Small intestine (tissue), 7 donors: ENCODE data around the gene C1QTNF8. TPM values are rescaled to one million over a fixed set of nuclear protein-coding genes. Genes with fewer than 3 reads are reported as not detected.

Experiments
- DNase-seq, 2 donors: peaks; one replicate each; pipeline versions ENCODE4 v3.0.0 to v3.0.0-alpha.2; 2013
- FAIRE-seq: peaks from 2 replicates; lab custom pipeline; 2012; peaks lifted over from hg19 to GRCh38; lab: Jason Lieb, UNC
- H3K27ac ChIP-seq, 3 donors: one replicate each; pipeline ENCODE4 v1.5.1; 2013; ENCODE audit warnings: low read length in 2 of 3, mild to moderate bottlenecking in 2 of 3, control low read depth in 1 of 3, inconsistent platforms in 1 of 3, low read depth in 1 of 3, moderate library complexity in 1 of 3
- H3K27me3 ChIP-seq, 3 donors: one replicate each; pipeline ENCODE4 v1.6.1; 2013; ENCODE audit warnings: low read length in 3 of 3, inconsistent platforms in 1 of 3; ENCODE audit not compliant: control insufficient read depth in 3 of 3, insufficient read depth in 3 of 3
- H3K36me3 ChIP-seq, 3 donors: one replicate each; pipeline ENCODE4 v1.6.1; 2013; ENCODE audit warnings: low read length in 3 of 3, inconsistent platforms in 1 of 3, low read depth in 1 of 3, mild to moderate bottlenecking in 1 of 3, moderate library complexity in 1 of 3; ENCODE audit not compliant: control insufficient read depth in 3 of 3, insufficient read depth in 2 of 3
- H3K4me1 ChIP-seq, 3 donors: one replicate each; pipeline ENCODE4 v1.6.1; 2013; ENCODE audit warnings: low read length in 2 of 3, inconsistent platforms in 1 of 3, low read depth in 1 of 3, mild to moderate bottlenecking in 1 of 3, moderate library complexity in 1 of 3; ENCODE audit not compliant: control insufficient read depth in 3 of 3, insufficient read depth in 2 of 3
- H3K4me3 ChIP-seq, 3 donors: one replicate each; pipeline ENCODE4 v1.5.1; 2013; ENCODE audit warnings: low read length in 3 of 3, control low read depth in 1 of 3, inconsistent platforms in 1 of 3, low read depth in 1 of 3, mild to moderate bottlenecking in 1 of 3, moderate library complexity in 1 of 3
- H3K9me3 ChIP-seq, 2 donors: one replicate each; pipeline ENCODE4 v1.6.1; 2013; ENCODE audit warnings: low read depth in 1 of 2, low read length in 1 of 2; ENCODE audit not compliant: control insufficient read depth in 2 of 2, insufficient read depth in 1 of 2
- WGBS, 3 donors: extraction: QIAGEN DNeasy Blood & Tissue Kit; methylation state at CpG; one replicate each; pipeline ENCODE4 v1.1.7; 2013; 5-methylcytosine and 5-hydroxymethylcytosine counted together
- polyA plus RNA-seq, 4 donors: library from polyadenylated mRNA; stranded (reverse) in 3 of 4; unstranded in 1 of 4; fragments of 200-250 nt in 3 of 4; fragments of 120-200 nt in 1 of 4; gene quantifications; one replicate each; pipeline versions ENCODE4 v1.2.1 to v1.2.3, GENCODE V29; 2013
- donor health status: healthy with polysubstance abuse.
- donor health status: control.
- donor health status: control.
- donor health status: Bipolar disorder and iron deficiency.
- donor health status: healthy.

The C1QTNF8 gene
- polyA plus RNA-seq, 4 donors = 0.07 TPM; not detected in 3

- WGBS, 3 donors = 21 to 28% (median 25%) methylated on average over 32 of the region's 32 CpGs
- no peaks in the 10 kb centered on the region for H3K9me3 ChIP-seq
- no peak for DNase-seq
- peaks cover 15 to 84% (median 17%) of the 10 kb centered on the region in 3 donors for H3K27me3 ChIP-seq
- no peak overlapping the region for H3K4me3 ChIP-seq
- H3K36me3 ChIP-seq = no peaks in the 10 kb centered on the region
- H3K27ac ChIP-seq = no peak overlapping the region
- no peaks in the 10 kb centered on the region for H3K4me1 ChIP-seq
- no peak for FAIRE-seq
Observed at GRCh38 chr16:1070084-1070863, 25.8 kb downstream of the C1QTNF8 start.

- Histone ChIP-seq H3K4me3 (no peak overlapping the region), H3K27ac (no peak overlapping the region), H3K9me3 (no peaks in the 10 kb centered on the region), H3K27me3 (peaks cover 15 to 89% (median 17%) of the 10 kb centered on the region in 3 donors), H3K36me3 (no peaks in the 10 kb centered on the region), H3K4me1 (no peaks in the 10 kb centered on the region)
- 86 to 92% (median 89%) methylated on average over 7 of the region's 7 CpGs for WGBS, 3 donors
- DNase-seq (no peak), FAIRE-seq (no peak)
Observed at GRCh38 chr16:1069154-1069553, 26.9 kb downstream of the C1QTNF8 start.

- Histone ChIP-seq H3K27ac (no peak overlapping the region), H3K36me3 (no peaks in the 10 kb centered on the region), H3K4me1 (no peaks in the 10 kb centered on the region), H3K4me3 (no peak overlapping the region), H3K9me3 (no peaks in the 10 kb centered on the region), H3K27me3 (peaks cover 15 to 84% (median 17%) of the 10 kb centered on the region in 3 donors)
- no peak for DNase-seq
- FAIRE-seq = no peak
- 68 to 75% (median 69%) methylated on average over 18 of the region's 18 CpGs for WGBS, 3 donors
Observed at GRCh38 chr16:1068451-1068850, 27.6 kb downstream of the C1QTNF8 start.

- 56 to 66% (median 62%) methylated on average over 14 to 15 of the region's 15 CpGs for WGBS, 3 donors
- H3K27me3 ChIP-seq = peaks cover 8 to 80% (median 17%) of the 10 kb centered on the region in 3 donors
- FAIRE-seq = no peak
Observed at GRCh38 chr16:1067629-1068028, 28.4 kb downstream of the C1QTNF8 start.

GRCh38 chr16:1066584-1067172 is 29.4 kb downstream of the C1QTNF8 start:
- DNase-seq (no peak), FAIRE-seq (no peak)
- no peak overlapping the region for H3K4me3 ChIP-seq
- H3K4me1 ChIP-seq = no peaks in the 10 kb centered on the region
- no peak overlapping the region for H3K27ac ChIP-seq
- H3K36me3 ChIP-seq = no peaks in the 10 kb centered on the region
- peaks cover 7 to 72% (median 13%) of the 10 kb centered on the region in 3 donors for H3K27me3 ChIP-seq
- WGBS, 3 donors = 33 to 62% (median 45%) methylated on average over 24 of the region's 24 CpGs
- H3K9me3 ChIP-seq = no peaks in the 10 kb centered on the region

More at GRCh38 chr16:1067629-1068028, 28.4 kb downstream of the C1QTNF8 start:
- Histone ChIP-seq H3K4me3 (no peak overlapping the region), H3K27ac (no peak overlapping the region), H3K36me3 (no peaks in the 10 kb centered on the region), H3K9me3 (no peaks in the 10 kb centered on the region), H3K4me1 (no peaks in the 10 kb centered on the region)
- DNase-seq = no peak

GRCh38 chr16:1065469-1066128 is 30.4 kb downstream of the C1QTNF8 start:
- peaks cover 3 to 61% (median 13%) of the 10 kb centered on the region in 3 donors for H3K27me3 ChIP-seq

GRCh38 chr16:1063728-1064127 is 32.3 kb downstream of the C1QTNF8 start:
- H3K9me3 ChIP-seq = peaks cover 0 to 9% of the 10 kb centered on the region in 2 donors
- no peak for DNase-seq
- 68 to 75% (median 73%) methylated on average over 17 to 21 of the region's 21 CpGs for WGBS, 3 donors

More at GRCh38 chr16:1065469-1066128, 30.4 kb downstream of the C1QTNF8 start:
- 31 to 47% (median 39%) methylated on average over 41 to 55 of the region's 55 CpGs for WGBS, 3 donors
- Histone ChIP-seq H3K4me1 (no peaks in the 10 kb centered on the region), H3K36me3 (no peaks in the 10 kb centered on the region), H3K9me3 (no peaks in the 10 kb centered on the region), H3K27ac (no peak overlapping the region), H3K4me3 (no peak overlapping the region)
- DNase-seq = no peak
- FAIRE-seq = no peak

DNA sequence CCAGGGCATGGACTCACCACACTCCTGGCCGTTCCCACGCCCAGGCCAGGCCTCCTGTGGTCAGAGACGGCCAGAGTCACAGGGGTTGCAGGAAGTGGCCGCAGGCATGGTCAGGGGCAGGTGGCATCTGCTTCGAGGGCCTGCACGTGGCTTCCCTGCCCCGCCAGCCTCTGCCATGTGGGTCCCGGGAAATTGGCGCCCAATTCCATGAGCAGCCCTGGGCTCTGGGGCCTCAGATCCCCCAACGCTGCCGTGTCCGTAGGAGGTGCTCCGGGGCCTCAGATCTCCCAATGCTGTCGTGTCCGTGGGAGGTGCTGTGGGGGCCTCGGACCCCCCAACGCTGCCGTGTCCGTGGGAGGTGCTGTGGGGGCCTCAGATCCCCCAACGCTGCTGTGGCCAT is 33.1 kb downstream of the C1QTNF8 start:
- H3K4me1 ChIP-seq = no peaks in the 10 kb centered on the region
- 53 to 70% (median 58%) methylated on average over 20 of the region's 20 CpGs for WGBS, 3 donors
- no peak overlapping the region for H3K4me3 ChIP-seq
- DNase-seq = no peak
- H3K36me3 ChIP-seq = no peaks in the 10 kb centered on the region
- no peak for FAIRE-seq
- no peak overlapping the region for H3K27ac ChIP-seq
- peaks cover 3 to 39% (median 5%) of the 10 kb centered on the region in 3 donors for H3K27me3 ChIP-seq
- H3K9me3 ChIP-seq = peaks cover 0 to 11% of the 10 kb centered on the region in 2 donors

More at GRCh38 chr16:1063728-1064127, 32.3 kb downstream of the C1QTNF8 start:
- no peak for FAIRE-seq
- Histone ChIP-seq H3K4me3 (no peak overlapping the region), H3K4me1 (no peaks in the 10 kb centered on the region), H3K27ac (no peak overlapping the region), H3K36me3 (no peaks in the 10 kb centered on the region), H3K27me3 (peaks cover 3 to 45% (median 6%) of the 10 kb centered on the region in 3 donors)
